ENCODE data around the gene MISP3.

- no peak for TF ChIP-seq GATA2 (IDR thresholded peaks at IDR 0.05; ENCODE audit: low read depth, low read length)
- TF ChIP-seq GATA3 (IDR thresholded peaks at IDR 0.05; ENCODE audit: low read depth, low read length), result no peak
Measured at GRCh38 chr19:14093117-14093823, 20.7 kb downstream of the MISP3 start.
